WTC11 (cell line): ENCODE data around the gene DCTN2. TPM values are rescaled to one million over a fixed set of nuclear protein-coding genes. Genes with fewer than 3 reads are reported as not detected.

Experiments used
- ATAC-seq: fragments of 200-7000 bp; cut with Tn5 transposase; 2 replicates; pipeline ENCODE4 v1.10.0; 2021; ENCODE audit warnings: mild to moderate bottlenecking, moderate library complexity
- CTCF ChIA-PET: fragments of 300-600 bp; sonication (Branson Sonifier 250); formaldehyde crosslinking; loops from one replicate; lab custom pipeline; 2021; ENCODE audit warnings: antibody characterized with exemption; lab: Charles Lee
- POLR2A ChIA-PET: fragments of 350-600 bp; sonication (Branson Sonifier 250); formaldehyde crosslinking; loops from one replicate; lab custom pipeline; 2021; ENCODE audit warnings: antibody characterized with exemption; lab: Charles Lee
- DNase-seq: peaks from one replicate; pipeline ENCODE4 v3.0.0; 2021; ENCODE audit warnings: low spot score
- H3K27ac Mint-ChIP-seq: 2 replicates; pipeline ENCODE4 v1.8.0; 2021; ENCODE audit warnings: mixed read lengths
- H3K27me3 Mint-ChIP-seq: 2 replicates; pipeline ENCODE4 v1.8.0; 2021; ENCODE audit warnings: low read depth, mild to moderate bottlenecking, moderate library complexity, mixed read lengths
- H3K36me3 Mint-ChIP-seq: 2 replicates; pipeline ENCODE4 v1.8.0; 2021; ENCODE audit warnings: mixed read lengths
- H3K4me1 Mint-ChIP-seq: 2 replicates; pipeline ENCODE4 v1.8.0; 2022; ENCODE audit warnings: mixed read lengths
- H3K4me3 Mint-ChIP-seq: 2 replicates; pipeline ENCODE4 v1.8.0; 2021; ENCODE audit warnings: mild to moderate bottlenecking, moderate library complexity, mixed read lengths
- H3K9me3 Mint-ChIP-seq: 2 replicates; pipeline ENCODE4 v1.8.0; 2021; ENCODE audit warnings: mixed read lengths
- CDX4 ChIP-seq: fragments of 250-450 bp; sonication (Bioruptor Pico); IDR thresholded peaks from 2 replicates; pipeline ENCODE4 v1.9.0; 2021; ENCODE audit warnings: moderate library complexity, mild to moderate bottlenecking, inconsistent platforms, borderline replicate concordance
- CTCF ChIP-seq: fragments of 200-600 bp; IDR thresholded peaks from 2 replicates; pipeline ENCODE4 v1.8.0; 2022; ENCODE audit warnings: antibody characterized with exemption
- ESRRA ChIP-seq: sonication (generic); formaldehyde crosslinking; IDR thresholded peaks from 2 replicates; pipeline ENCODE4 v1.8.1; 2022; ENCODE audit warnings: mild to moderate bottlenecking, missing genetic modification reagents, borderline replicate concordance
- ETV6 ChIP-seq: sonication (generic); formaldehyde crosslinking; IDR thresholded peaks from 2 replicates; pipeline ENCODE4 v1.8.1; 2022; ENCODE audit warnings: mild to moderate bottlenecking, missing genetic modification reagents
- FOXK1 ChIP-seq: sonication (generic); formaldehyde crosslinking; IDR thresholded peaks from 2 replicates; pipeline ENCODE4 v1.8.0; 2022; ENCODE audit warnings: mild to moderate bottlenecking, moderate library complexity, missing genetic modification reagents
- FOXP4 ChIP-seq: sonication (generic); formaldehyde crosslinking; IDR thresholded peaks from 2 replicates; pipeline ENCODE4 v1.8.0; 2022; ENCODE audit warnings: mild to moderate bottlenecking, missing genetic modification reagents
- GRHL2 ChIP-seq: fragments of 250-450 bp; sonication (Bioruptor Pico); IDR thresholded peaks from 2 replicates; pipeline ENCODE4 v1.8.0; 2022; ENCODE audit warnings: mild to moderate bottlenecking, moderate library complexity; ENCODE audit not compliant: insufficient replicate concordance, severe bottlenecking
- HMGA2 ChIP-seq: fragments of 250-450 bp; sonication (Bioruptor Pico); IDR thresholded peaks from 2 replicates; pipeline ENCODE4 v1.4.0; 2021; ENCODE audit warnings: mild to moderate bottlenecking, moderate library complexity
- NFYB ChIP-seq: sonication (generic); formaldehyde crosslinking; conservative IDR thresholded peaks from 2 replicates; pipeline ENCODE4 v1.8.0; 2022; ENCODE audit warnings: low read depth, missing genetic modification reagents
- NR2C2 ChIP-seq: sonication (generic); formaldehyde crosslinking; IDR thresholded peaks from 2 replicates; pipeline ENCODE4 v1.8.0; 2022; ENCODE audit warnings: mild to moderate bottlenecking, missing genetic modification reagents
- NR3C1 ChIP-seq: sonication (generic); formaldehyde crosslinking; conservative IDR thresholded peaks from 2 replicates; pipeline ENCODE4 v1.8.1; 2023; ENCODE audit warnings: low read depth, mild to moderate bottlenecking, missing genetic modification reagents
- OVOL2 ChIP-seq: fragments of 250-450 bp; sonication (Bioruptor Pico); IDR thresholded peaks from 2 replicates; pipeline ENCODE4 v1.9.0; 2021; ENCODE audit warnings: mild to moderate bottlenecking, borderline replicate concordance
- PRRX2 ChIP-seq: fragments of 250-450 bp; sonication (Bioruptor Pico); IDR thresholded peaks from 2 replicates; pipeline ENCODE4 v1.8.0; 2021; ENCODE audit warnings: mild to moderate bottlenecking
- SP1 ChIP-seq: sonication (generic); formaldehyde crosslinking; conservative IDR thresholded peaks from 2 replicates; pipeline ENCODE4 v1.8.1; 2022; ENCODE audit warnings: missing genetic modification reagents
- TCF7 ChIP-seq: sonication (generic); formaldehyde crosslinking; IDR thresholded peaks from 2 replicates; pipeline ENCODE4 v1.8.0; 2022; ENCODE audit warnings: mild to moderate bottlenecking, low read depth, missing genetic modification reagents, moderate library complexity
- ZNF121 ChIP-seq: sonication (generic); formaldehyde crosslinking; IDR thresholded peaks from 2 replicates; pipeline ENCODE4 v1.8.0; 2023; ENCODE audit warnings: missing genetic modification reagents
- ZNF138 ChIP-seq: sonication (generic); formaldehyde crosslinking; conservative IDR thresholded peaks from 2 replicates; pipeline ENCODE4 v1.8.1; 2022; ENCODE audit warnings: mild to moderate bottlenecking, moderate library complexity, missing genetic modification reagents
- ZNF232 ChIP-seq: sonication (generic); formaldehyde crosslinking; IDR thresholded peaks from 2 replicates; pipeline ENCODE4 v1.8.0; 2022; ENCODE audit warnings: mild to moderate bottlenecking, missing genetic modification reagents
- total RNA-seq: library from RNA; stranded (reverse); gene quantifications from 3 replicates; pipeline ENCODE4 v1.2.3, GENCODE V29; 2021
- TF ChIP-seq, protein P1 (sequence below): sonication (generic); formaldehyde crosslinking; IDR thresholded peaks from 2 replicates; pipeline ENCODE4 v1.8.0; 2022; ENCODE audit warnings: mild to moderate bottlenecking, missing genetic modification reagents
- TF ChIP-seq, protein P2 (sequence below): sonication (generic); formaldehyde crosslinking; IDR thresholded peaks from 2 replicates; pipeline ENCODE4 v1.8.1; 2022; ENCODE audit warnings: low read depth, mild to moderate bottlenecking, moderate library complexity, missing genetic modification reagents, borderline replicate concordance

The DCTN2 gene
- total RNA-seq, 1 experiment from 2014 or later: 93.5 TPM

DNA sequence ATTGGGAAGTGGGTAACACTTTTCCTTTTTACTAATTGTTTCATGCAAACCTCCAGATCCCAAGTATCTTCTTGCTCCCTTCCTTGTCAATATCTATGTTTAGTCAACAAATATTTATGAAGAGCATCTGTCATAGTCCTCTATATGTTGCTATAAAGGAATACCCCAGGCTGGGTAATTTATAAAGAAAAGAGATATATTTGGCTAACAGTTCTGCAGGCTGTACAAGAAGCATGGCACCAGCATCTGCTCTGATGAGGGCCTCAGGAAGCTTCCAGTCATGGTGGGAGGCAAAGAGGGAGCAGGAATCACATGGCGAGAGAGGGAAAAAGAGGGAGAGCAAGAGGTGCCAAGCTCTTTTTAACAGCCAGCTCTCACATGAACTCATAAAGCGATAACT is 7.5 kb upstream of the DCTN2 start:
- Mint-ChIP-seq H3K4me1 (peaks cover 24% of the 10 kb centered on the region), H3K27ac (no peak overlapping the region), H3K27me3 (peaks cover 1% of the 10 kb centered on the region)
- no peak for DNase-seq
- ATAC-seq: no peak
- no peak for TF ChIP-seq CTCF
- no peak for TF ChIP-seq HMGA2 (CRISPR knock-in tag)
- TF ChIP-seq TCF7 (CRISPR knock-in tag): no peak
- TF ChIP-seq GRHL2 (CRISPR knock-in tag): no peak
- TF ChIP-seq FOXK1: no peak
- no peak for TF ChIP-seq CDX4 (CRISPR knock-in tag)
- TF ChIP-seq ZNF232 (CRISPR knock-in tag): no peak
- TF ChIP-seq ETV6 (CRISPR knock-in tag): no peak
- no peak for TF ChIP-seq ESRRA
- TF ChIP-seq OVOL2: no peak
- no peak for TF ChIP-seq PRRX2 (CRISPR knock-in tag)
- TF ChIP-seq SP1 (CRISPR knock-in tag): no peak
- TF ChIP-seq, all 79 proteins: peak for 0
- ChIA-PET POLR2A (no interaction called here), CTCF (interaction anchor here (1.5 kb wide), 1 partner anchor 29 kb away, joined by 8 read pairs; no protein-coding TSS in a partner anchor)
- no peaks in the 10 kb centered on the region for H3K36me3 Mint-ChIP-seq
- H3K4me3 Mint-ChIP-seq: no peak overlapping the region
- H3K9me3 Mint-ChIP-seq: no peaks in the 10 kb centered on the region

GRCh38 chr12:57553343-57554202 is 6.6 kb upstream of the DCTN2 start:
- no peak overlapping the region for H3K4me3 Mint-ChIP-seq
- POLR2A ChIA-PET: no interaction called here
- H3K9me3 Mint-ChIP-seq: no peaks in the 10 kb centered on the region
- no peaks in the 10 kb centered on the region for H3K36me3 Mint-ChIP-seq
- CTCF ChIA-PET: interaction anchor here (1.1 to 1.3 kb wide), 2 partner anchors 30 to 203 kb away, joined by 3 read pairs; no protein-coding TSS in a partner anchor
- ATAC-seq (no peak), DNase-seq (no peak)
- H3K4me1 Mint-ChIP-seq: peaks cover 33% of the 10 kb centered on the region
- H3K27me3 Mint-ChIP-seq: peaks cover 10% of the 10 kb centered on the region
- TF ChIP-seq ZNF121 (CRISPR knock-in tag) (no peak), ZNF232 (CRISPR knock-in tag) (no peak), SP1 (CRISPR knock-in tag) (no peak), FOXP4 (CRISPR knock-in tag) (no peak), ETV6 (CRISPR knock-in tag) (no peak)
- no peak overlapping the region for H3K27ac Mint-ChIP-seq

GRCh38 chr12:57552835-57553313 is 5.9 kb upstream of the DCTN2 start:
- H3K4me1 Mint-ChIP-seq: peaks cover 33% of the 10 kb centered on the region
- no peak overlapping the region for H3K4me3 Mint-ChIP-seq
- H3K27me3 Mint-ChIP-seq: peaks cover 16% of the 10 kb centered on the region
- H3K9me3 Mint-ChIP-seq: no peaks in the 10 kb centered on the region
- no peaks in the 10 kb centered on the region for H3K36me3 Mint-ChIP-seq
- H3K27ac Mint-ChIP-seq: no peak overlapping the region
- ChIA-PET POLR2A (no interaction called here), CTCF (interaction anchor here (1.1 to 1.3 kb wide), 2 partner anchors 31 to 204 kb away, joined by 3 read pairs; no protein-coding TSS in a partner anchor)
- DNase-seq (no peak), ATAC-seq (no peak)
- TF ChIP-seq NR2C2 (CRISPR knock-in tag) (no peak), ESRRA (no peak), NFYB (CRISPR knock-in tag) (no peak), ZNF138 (CRISPR knock-in tag) (no peak), NR3C1 (CRISPR knock-in tag) (no peak)
- TF ChIP-seq, protein P1, sequence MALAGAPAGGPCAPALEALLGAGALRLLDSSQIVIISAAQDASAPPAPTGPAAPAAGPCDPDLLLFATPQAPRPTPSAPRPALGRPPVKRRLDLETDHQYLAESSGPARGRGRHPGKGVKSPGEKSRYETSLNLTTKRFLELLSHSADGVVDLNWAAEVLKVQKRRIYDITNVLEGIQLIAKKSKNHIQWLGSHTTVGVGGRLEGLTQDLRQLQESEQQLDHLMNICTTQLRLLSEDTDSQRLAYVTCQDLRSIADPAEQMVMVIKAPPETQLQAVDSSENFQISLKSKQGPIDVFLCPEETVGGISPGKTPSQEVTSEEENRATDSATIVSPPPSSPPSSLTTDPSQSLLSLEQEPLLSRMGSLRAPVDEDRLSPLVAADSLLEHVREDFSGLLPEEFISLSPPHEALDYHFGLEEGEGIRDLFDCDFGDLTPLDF (CRISPR knock-in tag): no peak
- TF ChIP-seq, protein P2, sequence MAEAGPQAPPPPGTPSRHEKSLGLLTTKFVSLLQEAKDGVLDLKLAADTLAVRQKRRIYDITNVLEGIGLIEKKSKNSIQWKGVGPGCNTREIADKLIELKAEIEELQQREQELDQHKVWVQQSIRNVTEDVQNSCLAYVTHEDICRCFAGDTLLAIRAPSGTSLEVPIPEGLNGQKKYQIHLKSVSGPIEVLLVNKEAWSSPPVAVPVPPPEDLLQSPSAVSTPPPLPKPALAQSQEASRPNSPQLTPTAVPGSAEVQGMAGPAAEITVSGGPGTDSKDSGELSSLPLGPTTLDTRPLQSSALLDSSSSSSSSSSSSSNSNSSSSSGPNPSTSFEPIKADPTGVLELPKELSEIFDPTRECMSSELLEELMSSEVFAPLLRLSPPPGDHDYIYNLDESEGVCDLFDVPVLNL: no peak
- TF ChIP-seq, all 79 proteins: peak for 0
